Measurements from ENCODE around the gene LMNA.

Gene LMNA

DNA sequence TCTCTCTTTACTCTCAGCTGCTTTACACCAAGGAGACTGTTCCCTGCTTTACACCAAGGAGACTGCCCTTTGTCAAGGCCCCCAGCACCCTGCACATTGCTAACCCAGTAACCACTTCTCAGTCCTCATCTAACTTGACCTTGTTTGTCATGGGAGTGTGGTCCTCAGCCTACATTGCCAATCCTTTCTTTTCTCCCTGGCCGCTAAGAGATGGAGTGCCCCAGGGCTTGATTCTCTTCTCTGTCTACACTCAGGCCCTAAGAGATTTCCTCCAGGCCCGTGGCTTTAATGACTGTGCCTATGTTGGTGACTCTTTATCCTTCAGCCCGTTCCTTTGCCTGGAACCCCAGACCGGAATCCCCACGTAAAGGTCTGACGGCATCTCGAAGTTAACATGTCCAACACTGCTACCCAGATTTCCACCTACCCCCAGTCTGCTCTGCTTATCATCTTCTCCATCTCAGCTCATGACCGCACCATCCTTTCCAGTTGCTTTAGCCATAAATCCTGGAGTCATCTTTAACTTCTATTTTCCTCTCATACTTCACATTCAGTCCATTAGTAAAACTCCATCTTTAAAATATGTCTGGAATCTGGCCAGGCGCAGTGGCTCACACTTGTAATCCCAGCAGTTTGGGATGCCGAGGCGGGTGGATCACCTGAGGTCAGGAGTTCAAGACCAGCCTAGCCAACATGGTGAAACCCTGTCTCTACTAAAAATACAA, 29.4 kb downstream of the LMNA start:
- no peak for DNase-seq (ENCODE audit: low spot score)

- DNase-seq (ENCODE audit: low spot score), result no peak
These were observed 30.2 kb downstream of the LMNA start for GRCh38 chr1:156144742-156145141.

- no peak for DNase-seq (ENCODE audit: low spot score)
These were observed 31.1 kb downstream of the LMNA start for GRCh38 chr1:156145650-156146019.

GRCh38 chr1:156146020-156146768, 31.7 kb downstream of the LMNA start:
- DNase-seq (ENCODE audit: low spot score), result peak; percentile 95

- DNase-seq (ENCODE audit: low spot score), result no peak
These were observed 32.4 kb downstream of the LMNA start for GRCh38 chr1:156146769-156147405.

DNA sequence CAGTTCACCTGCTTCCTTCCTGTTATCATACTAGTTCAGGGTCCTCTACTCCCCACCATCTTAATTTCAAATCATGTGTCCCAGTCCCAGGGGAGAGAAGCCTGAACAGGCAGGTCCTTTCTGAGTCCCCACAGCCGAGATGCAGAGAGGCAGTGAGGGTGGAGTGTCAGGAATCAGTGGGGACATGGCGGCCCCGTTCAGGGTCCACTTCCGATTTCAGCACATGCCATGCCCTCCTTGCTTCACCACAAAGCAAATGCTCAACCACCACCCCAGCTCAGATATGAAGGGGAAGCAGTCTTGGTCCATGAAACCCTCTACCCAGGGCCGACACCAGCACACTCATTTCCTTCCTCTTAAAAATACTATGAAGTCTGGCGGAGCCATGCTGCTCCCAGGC, 33.7 kb downstream of the LMNA start:
- DNase-seq (ENCODE audit: low spot score), result no peak

- DNase-seq (ENCODE audit: low spot score), result no peak
These were observed 35.1 kb downstream of the LMNA start for GRCh38 chr1:156149374-156150332.

DNA sequence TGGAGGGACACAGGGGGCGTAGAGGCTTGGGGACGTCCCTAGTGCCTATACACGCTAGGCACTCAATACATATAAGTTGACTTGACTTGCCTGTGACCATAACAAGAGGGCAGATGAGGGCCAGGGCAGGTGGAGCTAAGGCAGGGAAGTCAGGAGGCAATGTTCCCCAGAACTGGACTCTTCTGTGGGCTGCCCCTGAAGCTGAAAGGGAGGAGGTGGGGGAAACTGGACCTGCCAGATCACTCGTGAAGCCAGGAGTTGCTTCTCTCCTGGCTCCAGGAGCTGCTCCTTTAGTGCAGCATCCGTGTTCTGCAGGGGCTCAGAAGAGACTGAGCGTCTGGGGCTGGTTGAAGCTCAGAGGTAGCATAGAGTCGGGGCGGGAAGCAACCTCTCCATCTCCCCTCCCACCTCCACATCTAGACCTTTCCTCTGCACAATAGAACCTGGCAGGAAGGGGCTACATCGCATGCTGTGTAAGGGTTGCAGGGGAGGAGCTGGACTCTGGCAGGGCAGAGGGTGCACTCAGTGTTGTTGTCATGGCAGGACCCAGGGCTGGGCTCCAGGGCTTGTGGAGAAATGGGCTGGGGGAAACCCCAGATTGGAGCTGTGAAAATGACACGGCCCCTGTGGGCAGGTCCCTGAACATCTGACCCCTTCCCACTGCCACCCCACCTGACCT, 36.0 kb downstream of the LMNA start:
- no peak for DNase-seq (ENCODE audit: low spot score)

DNA sequence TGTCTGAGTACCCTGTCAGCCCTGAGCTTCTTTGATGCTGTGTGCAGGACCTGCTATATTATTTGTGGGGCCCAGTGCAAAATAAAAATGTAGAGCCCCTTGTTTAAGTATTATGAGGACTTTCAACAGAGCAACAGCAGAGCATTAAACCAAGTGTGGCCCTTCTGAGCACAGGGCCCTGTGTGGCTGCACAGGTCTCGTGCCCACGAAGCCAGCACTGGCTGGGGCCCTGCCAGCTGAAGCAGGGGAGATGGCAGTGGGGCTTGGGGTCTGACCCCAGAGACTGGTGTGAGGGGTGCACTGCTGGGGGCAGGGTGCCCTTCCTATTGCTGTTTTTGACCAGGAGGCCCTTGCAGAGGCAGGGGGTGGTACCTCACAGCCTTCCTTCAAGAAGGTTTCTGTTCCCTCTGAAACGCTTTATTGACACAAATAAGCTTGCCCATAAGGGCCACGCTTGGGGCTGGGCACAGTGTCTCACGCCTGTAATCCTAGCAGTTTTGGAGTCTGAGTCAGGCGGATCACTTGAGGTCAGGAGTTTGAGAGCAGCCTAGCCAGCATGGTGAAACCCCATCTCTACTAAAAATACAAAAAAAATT, 36.7 kb downstream of the LMNA start:
- DNase-seq (ENCODE audit: low spot score), result no peak

DNA sequence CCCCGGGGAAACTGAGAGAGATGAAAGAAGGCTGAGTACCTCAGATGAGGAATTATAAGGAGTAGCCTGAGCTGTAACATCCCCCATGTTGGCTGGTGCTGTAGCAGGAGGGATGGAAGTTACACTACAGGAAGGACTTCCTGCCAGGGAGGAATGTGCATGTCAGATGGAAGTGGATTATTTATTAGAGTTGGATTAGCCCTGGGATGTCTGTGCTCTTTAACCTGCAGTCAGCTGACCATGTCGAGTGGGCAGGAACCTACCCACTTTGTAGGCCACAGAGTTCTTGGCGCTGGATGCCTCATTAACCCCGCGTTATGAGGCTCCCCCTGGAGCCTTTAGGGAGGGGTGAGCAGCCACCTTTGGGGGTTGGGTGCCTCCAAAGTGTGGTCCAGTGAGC, 38.1 kb downstream of the LMNA start:
- no peak for DNase-seq (ENCODE audit: low spot score)

GRCh38 chr1:156153362-156153761, 38.9 kb downstream of the LMNA start, which contains the start of gene SEMA4A:
Gene SEMA4A (plus strand): TSS chr1:156153585. CDS start chr1:156154579, 994 bp downstream.
- no peak for DNase-seq (ENCODE audit: low spot score)

DNA sequence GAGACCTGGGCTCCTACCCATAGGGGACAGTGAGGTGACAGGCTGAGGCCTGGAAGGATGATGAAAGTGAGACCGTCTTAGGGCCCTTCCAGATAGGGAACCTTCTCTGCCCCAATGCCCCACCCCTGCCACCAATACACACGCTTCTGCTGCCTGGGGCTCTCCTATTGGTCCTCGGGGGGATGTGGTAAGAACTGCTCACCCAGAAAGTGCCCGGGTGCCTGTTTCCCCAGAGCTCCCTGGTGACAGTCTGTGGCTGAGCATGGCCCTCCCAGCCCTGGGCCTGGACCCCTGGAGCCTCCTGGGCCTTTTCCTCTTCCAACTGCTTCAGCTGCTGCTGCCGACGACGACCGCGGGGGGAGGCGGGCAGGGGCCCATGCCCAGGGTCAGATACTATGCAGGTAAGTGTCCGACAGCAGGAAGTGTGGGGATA, 39.8 kb downstream of the LMNA start:
- DNase-seq (ENCODE audit: low spot score), result no peak

- DNase-seq (ENCODE audit: low spot score), result no peak
These were observed 41.4 kb downstream of the LMNA start for GRCh38 chr1:156155756-156156510.

DNA sequence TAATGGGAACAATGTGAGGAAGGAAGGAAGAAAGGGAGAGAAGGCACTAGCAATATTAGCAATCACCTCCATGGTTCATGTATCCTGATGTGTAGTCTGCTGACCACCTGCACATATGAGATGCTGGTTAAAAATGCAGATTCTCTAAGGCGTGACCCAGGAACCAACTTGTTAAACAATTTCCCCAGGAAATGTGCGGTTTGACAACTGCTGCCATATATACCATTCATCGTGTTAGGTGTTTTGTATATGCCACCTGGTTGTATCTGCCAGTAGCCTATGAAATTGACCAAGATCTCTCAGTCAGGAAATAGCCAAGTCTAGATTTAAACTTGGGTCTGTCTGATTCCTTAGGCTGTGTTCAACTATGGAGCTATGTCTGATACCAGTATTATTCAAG, 43.0 kb downstream of the LMNA start:
- DNase-seq (ENCODE audit: low spot score), result no peak

- DNase-seq (ENCODE audit: low spot score), result no peak
These were observed 43.5 kb downstream of the LMNA start for GRCh38 chr1:156157966-156158365.

DNA sequence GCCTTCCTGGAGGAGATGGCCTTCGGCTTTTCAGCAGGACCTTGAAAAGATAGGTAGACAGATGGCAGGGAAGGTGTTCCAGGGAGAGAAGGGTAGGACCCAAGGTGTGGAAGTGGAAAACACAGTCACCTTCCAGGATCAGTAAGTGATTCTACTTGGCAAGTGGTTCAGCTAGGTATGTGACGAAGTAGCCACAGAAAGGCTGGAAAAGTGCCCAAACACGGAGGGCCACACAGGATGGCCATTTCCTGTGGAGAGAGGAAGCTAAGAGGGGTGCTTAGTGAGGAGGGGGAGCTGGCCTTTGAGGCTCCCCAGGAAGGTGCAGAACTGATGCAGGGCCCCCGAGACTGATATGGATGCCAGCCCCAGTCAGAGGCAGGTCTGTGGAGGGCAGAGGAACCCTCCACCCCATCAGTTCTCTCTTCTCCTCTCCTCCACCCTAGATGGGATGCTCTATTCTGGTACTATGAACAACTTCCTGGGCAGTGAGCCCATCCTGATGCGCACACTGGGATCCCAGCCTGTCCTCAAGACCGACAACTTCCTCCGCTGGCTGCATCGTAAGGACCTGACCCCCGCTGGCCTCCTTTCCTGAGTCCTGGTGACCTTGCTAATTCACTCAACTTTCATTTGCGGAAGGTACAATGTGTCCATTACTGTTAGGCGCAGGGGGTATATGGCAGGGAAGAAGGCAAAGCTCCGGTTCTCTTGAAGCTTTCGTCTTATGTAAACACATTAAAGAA, 45.7 kb downstream of the LMNA start:
- DNase-seq (ENCODE audit: low spot score), result no peak

DNA sequence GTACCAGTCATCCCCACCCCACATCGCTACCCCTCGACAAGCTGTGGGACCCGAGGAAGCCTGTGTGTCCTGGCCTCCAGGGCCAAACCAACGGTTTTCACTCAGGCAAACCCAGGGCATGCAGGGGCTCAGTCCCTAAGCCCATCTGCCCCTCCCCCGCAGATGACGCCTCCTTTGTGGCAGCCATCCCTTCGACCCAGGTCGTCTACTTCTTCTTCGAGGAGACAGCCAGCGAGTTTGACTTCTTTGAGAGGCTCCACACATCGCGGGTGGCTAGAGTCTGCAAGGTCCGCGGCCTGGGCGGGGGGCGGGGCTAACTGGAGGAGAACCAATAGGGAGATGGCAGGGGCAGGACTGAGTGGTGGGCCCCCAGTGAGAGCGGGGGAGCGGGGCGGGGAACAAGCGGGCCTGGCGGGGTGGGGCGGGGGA, 46.2 kb downstream of the LMNA start:
- no peak for DNase-seq (ENCODE audit: low spot score)

GRCh38 chr1:156162430-156163037, 48.0 kb downstream of the LMNA start:
- DNase-seq (ENCODE audit: low spot score), result no peak

- DNase-seq (ENCODE audit: low spot score), result no peak
These were observed 49.2 kb downstream of the LMNA start for GRCh38 chr1:156163712-156164111.
